ENCODE measurements around the gene CPNE1.

CPNE1 gene

GRCh38 chr20:35621560-35621946 is 43.1 kb downstream of the CPNE1 start:
- DNase-seq (ENCODE audit: low read depth in 1 of 2, low spot score in 1 of 2), result no peak

GRCh38 chr20:35620818-35621559 is 43.7 kb downstream of the CPNE1 start:
- DNase-seq (ENCODE audit: low read depth in 1 of 2, low spot score in 1 of 2), result no peak

GRCh38 chr20:35619196-35620095 is 45.3 kb downstream of the CPNE1 start:
- DNase-seq (ENCODE audit: low read depth in 1 of 2, low spot score in 1 of 2), result peak; percentile 46 to 74

- no peak for DNase-seq (ENCODE audit: low read depth in 1 of 2, low spot score in 1 of 2)
These were observed 46.2 kb downstream of the CPNE1 start for GRCh38 chr20:35618263-35619131.

- DNase-seq (ENCODE audit: low read depth in 1 of 2, low spot score in 1 of 2), result no peak
These were observed 47.1 kb downstream of the CPNE1 start for GRCh38 chr20:35617397-35618262.

DNA sequence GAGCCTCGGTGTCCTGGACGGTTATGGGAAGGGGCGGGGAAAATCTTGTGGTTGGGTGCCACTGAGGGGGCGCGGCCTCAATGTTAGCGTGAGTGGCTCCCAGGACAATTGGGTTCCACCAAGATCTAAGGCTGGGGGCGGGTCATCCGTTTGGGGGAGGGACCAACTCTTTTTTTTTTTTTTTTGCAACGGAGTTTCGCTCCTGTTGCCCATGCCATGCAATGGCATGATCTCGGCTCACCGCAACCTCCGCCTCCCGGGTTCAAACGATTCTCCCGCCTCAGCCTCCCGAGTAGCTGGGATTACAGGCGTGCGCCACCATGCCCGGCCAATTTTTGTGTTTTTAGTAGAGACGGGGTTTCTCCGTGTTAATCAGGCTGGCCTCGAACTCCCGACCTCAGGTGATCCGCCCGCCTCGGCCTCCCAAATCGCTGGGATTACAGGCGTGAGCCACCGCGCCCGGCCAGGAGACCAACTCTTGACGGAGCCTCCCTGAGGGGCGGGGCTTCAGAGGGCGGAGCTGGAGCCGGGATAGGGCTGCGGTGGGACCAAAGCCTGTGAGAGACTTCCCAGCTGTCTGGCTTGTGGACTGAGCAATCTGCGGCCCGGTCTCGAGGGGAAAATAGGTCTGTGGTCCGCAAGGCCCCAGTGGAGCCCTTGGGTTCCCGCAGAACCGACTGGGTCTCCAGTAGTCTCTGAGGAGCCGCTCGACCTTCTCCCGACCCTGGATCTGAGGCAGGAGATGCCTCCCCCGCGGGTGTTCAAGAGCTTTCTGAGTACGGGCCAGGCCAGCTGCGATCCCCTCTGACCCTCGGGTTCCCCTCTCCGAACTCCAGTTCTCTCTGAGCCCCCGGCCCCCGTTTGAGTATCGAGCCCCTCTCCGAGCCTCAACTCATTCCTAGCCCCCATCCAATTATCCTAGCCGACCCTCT is 48.0 kb downstream of the CPNE1 start:
- DNase-seq (ENCODE audit: low read depth in 1 of 2, low spot score in 1 of 2), result peak in 1 of 2 donors; percentile 33

DNA sequence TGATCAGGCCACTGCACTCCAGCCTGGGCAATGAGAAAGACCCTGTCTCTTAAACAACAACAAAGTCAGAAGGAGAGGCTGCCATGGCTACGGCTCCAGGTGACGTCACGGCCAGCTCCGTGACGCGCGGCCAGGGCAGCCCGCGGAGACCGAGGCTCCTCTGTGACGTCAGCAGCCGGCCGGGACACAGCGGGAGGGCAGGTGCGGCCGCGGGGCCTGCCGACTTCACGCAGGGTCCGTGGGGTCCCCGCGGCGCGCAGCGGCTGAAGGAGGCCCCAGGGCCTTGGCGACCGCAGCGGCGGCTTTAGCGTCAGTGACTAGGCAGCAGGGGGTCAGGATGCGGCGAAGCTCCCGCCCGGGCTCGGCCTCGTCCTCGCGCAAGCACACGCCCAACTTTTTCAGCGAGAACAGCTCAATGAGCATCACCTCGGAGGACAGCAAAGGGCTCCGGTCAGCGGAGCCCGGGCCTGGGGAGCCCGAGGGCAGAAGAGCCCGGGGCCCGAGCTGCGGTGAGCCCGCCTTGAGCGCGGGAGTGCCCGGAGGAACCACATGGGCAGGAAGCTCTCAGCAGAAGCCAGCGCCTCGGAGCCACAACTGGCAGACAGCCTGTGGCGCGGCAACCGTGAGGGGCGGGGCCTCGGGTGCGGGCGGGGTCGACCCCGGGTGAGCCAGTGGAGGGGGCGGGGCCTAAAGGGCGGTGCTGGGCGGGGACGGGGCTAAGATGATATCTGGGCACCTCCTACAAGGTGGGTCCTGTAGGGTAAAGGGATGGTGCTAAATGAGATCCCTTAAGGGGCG is 48.8 kb downstream of the CPNE1 start, which contains the start of gene SPAG4:
TSS of gene SPAG4 (plus strand) at position 163 of the 798 bp plus-strand sequence. CDS start at position 338, 175 bp downstream.
- peak; percentile 100 for DNase-seq (ENCODE audit: low read depth in 1 of 2, low spot score in 1 of 2)

GRCh38 chr20:35611482-35611881 is 53.2 kb downstream of the CPNE1 start:
- DNase-seq (ENCODE audit: low read depth in 1 of 2, low spot score in 1 of 2), result no peak

DNA sequence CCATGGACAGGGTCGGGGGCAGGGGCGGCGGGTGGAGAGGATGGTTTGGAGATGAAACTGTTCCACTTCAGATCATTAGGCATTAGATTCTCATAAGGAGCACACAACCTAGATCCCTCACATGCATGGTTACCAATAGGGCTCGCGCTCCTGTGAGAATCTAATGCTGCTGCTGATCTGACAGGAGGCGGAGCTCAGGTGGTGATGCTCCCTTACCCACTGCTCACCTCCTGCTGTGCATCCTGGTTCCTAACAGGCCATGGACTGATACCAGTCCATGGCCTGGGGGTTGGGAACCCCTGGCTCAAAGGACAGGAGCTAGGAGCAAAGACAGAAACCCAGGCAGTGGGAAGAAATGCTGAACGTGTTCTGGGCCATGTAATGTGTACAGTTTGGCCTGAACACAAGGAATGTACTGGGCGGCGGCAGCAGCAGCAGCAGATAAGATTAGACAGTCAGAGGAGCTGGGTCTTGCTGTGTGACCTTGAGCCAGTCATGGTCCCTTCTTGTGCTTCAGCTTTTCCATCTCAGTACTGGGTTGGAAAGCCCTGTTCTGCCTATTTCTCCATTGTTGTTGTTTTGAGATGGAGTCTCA is 53.8 kb downstream of the CPNE1 start:
- no peak for DNase-seq (ENCODE audit: low read depth in 1 of 2, low spot score in 1 of 2)

DNA sequence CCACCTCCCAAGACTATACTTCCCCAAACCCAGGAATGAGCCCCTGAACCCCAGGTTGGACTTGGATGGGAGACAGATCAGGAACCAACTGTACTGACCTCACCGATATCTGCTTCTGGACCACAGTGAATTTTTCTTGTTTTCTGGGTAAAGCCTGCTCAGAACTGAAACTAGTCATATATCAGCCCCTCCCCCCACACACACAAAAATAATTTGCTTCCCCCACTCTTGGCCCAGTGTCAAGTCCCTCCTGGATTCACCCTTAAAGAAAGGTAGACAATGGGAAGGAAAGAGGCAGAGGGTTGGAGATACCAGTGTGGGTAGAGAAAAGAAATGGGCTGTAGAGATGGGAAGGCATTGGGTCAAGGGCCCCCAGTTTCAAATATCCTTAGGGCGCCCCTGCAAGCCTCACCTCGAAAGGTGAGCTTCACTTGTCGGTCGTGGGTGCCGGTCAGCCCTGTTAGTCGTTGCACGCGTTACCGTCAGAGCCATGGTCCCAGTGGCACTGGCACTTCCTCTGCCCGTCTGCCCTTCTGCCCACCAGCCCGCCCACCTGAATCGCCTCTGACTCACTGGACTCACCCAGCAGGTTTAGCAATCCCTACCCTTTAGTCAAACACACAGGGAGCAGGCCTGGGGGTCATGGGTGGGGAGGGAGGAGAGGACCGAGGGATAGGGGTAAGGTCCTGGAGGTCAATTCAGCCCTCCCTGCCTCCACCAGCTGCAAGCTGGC is 57.5 kb downstream of the CPNE1 start:
- no peak for DNase-seq (ENCODE audit: low read depth in 1 of 2, low spot score in 1 of 2)

- DNase-seq (ENCODE audit: low read depth in 1 of 2, low spot score in 1 of 2), result no peak
These were observed 58.6 kb downstream of the CPNE1 start for GRCh38 chr20:35606127-35606526.

DNA sequence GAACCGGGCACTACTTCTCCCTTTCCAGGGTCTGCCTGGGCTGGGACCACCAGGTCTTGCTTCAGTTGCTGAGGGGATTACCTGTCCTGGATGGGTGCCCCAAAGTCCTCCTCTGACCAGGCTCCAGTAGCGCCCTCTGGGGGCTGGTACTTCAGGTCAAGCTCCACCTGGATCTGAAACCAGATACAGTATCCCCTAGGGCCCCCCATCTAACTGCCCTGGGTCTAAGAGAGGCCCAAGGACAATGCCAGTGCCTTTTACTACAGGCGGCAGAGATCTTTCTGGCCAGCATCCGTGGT is 60.3 kb downstream of the CPNE1 start:
- DNase-seq (ENCODE audit: low read depth in 1 of 2, low spot score in 1 of 2), result no peak

DNA sequence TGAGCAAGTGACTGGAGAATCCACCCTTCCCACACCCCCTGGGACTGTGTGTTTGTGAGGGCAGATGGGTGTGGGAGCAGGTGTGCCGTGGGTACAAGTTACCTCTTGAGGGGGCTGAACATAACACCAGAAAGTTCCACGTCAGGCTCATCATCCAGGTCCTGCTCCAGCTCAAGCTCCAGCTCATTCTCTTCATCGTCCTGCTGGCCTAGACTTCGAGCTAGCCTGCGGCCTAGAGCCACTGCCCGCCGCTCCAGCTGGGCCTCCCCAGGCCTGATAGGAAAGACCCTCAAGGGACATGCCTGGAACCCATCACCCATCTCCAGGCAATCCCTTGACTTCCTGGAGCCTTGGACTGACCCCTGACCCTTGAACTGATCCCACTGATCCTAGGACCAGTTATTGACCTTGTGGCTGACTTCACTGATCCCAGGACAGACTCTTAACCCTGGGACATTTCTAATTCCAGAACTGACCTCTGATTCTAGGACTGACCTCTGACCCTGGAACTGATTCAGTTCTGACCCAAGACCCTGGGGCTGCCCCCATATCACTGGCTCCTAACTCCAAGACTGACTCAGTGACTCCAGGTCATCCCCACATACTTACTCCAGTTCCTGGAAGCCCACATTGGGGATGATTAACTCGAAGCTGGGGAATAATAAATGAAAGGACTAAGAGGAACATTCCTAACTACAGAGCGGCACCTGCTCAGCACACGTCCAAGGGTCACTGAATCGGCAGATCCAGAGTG is 60.8 kb downstream of the CPNE1 start:
- DNase-seq (ENCODE audit: low read depth in 1 of 2, low spot score in 1 of 2), result no peak

- no peak for DNase-seq (ENCODE audit: low read depth in 1 of 2, low spot score in 1 of 2)
These were observed 61.7 kb downstream of the CPNE1 start for GRCh38 chr20:35602851-35603495.

DNA sequence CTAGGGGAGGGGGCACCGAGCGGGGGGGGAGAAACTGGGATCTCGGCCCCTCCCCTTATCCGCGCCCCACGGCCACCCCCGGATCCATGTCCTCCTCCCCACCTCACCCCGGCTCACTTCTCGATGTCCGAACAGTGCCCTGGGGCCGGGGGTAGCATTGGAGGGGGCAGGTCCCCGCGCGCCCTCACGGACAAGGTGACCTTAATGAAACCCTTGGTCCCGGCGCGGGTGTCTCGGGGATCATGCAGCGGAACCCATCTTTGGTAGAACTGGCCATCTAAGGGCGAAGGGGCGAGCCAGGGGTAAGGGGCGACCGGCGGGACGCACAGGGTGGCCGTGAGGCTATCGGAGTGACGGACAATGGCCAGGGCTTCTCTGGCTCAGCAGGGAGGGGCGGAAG is 62.7 kb downstream of the CPNE1 start:
- no peak for DNase-seq (ENCODE audit: low read depth in 1 of 2, low spot score in 1 of 2)

All from activated T-helper 1 cell treated with anti-CD3 and anti-CD28 coated beads, Interleukin-2, amount 50 U/mL, for 16 hours (primary cell).